K562 (cell line): ENCODE measurements around the gene PRICKLE3. TPM values are rescaled to one million over a fixed set of nuclear protein-coding genes. Genes with fewer than 3 reads are reported as not detected.

ENCODE experiments used
- C11orf30 ChIP-seq: fragments of 450-650 bp; IDR thresholded peaks from 2 replicates; pipeline ENCODE4 v1.6.1; 2016; ENCODE audit warnings: low read depth, mild to moderate bottlenecking
- CBX5 ChIP-seq: IDR thresholded peaks from 2 replicates; pipeline ENCODE4 v1.6.1; 2014; ENCODE audit warnings: low read depth, borderline replicate concordance
- CEBPB ChIP-seq: fragments of 450-650 bp; IDR thresholded peaks from 2 replicates; pipeline ENCODE4 v1.6.1; 2016; ENCODE audit warnings: missing genetic modification characterization, missing compliant biosample characterization
- DMBX1 ChIP-seq: fragments of 250-450 bp; sonication (Bioruptor Pico); IDR thresholded peaks from 2 replicates; pipeline ENCODE4 v1.8.0; 2022; ENCODE audit warnings: inconsistent platforms, mild to moderate bottlenecking, moderate library complexity, borderline replicate concordance
- HDAC6 ChIP-seq: IDR thresholded peaks from 2 replicates; pipeline ENCODE4 v1.6.1; 2012; ENCODE audit warnings: low read depth, mild to moderate bottlenecking, control low read depth, inconsistent platforms, low read length, moderate library complexity
- HMGXB4 ChIP-seq: sonication (generic); formaldehyde crosslinking; IDR thresholded peaks from 2 replicates; pipeline ENCODE4 v1.8.1; 2023; ENCODE audit warnings: mild to moderate bottlenecking, missing genetic modification reagents
- MTA2 ChIP-seq: fragments of 450-650 bp; IDR thresholded peaks from 2 replicates; pipeline ENCODE4 v1.6.1; 2016; ENCODE audit warnings: low read depth
- NBN ChIP-seq: fragments of 450-650 bp; IDR thresholded peaks from 2 replicates; pipeline ENCODE4 v1.6.1; 2016; ENCODE audit warnings: low read depth, mild to moderate bottlenecking
- POLR3A ChIP-seq: IDR thresholded peaks from 2 replicates; pipeline ENCODE4 v1.6.1; 2011; ENCODE audit warnings: borderline replicate concordance, mild to moderate bottlenecking, moderate library complexity; ENCODE audit not compliant: insufficient read length, insufficient read depth; ENCODE audit errors: extremely low read depth
- TAF9B ChIP-seq: fragments of 450-650 bp; IDR thresholded peaks from 2 replicates; pipeline ENCODE4 v1.6.1; 2018; ENCODE audit warnings: mild to moderate bottlenecking; ENCODE audit not compliant: partially characterized antibody
- ZNF311 ChIP-seq: fragments of 250-450 bp; sonication (Bioruptor Pico); IDR thresholded peaks from 2 replicates; pipeline ENCODE4 v1.4.0; 2020; ENCODE audit warnings: mild to moderate bottlenecking, moderate library complexity
- ZNF551 ChIP-seq: fragments of 250-450 bp; sonication (Bioruptor Pico); IDR thresholded peaks from 2 replicates; pipeline ENCODE4 v1.5.0; 2021; ENCODE audit warnings: mild to moderate bottlenecking, moderate library complexity
- ZNF589 ChIP-seq: fragments of 200-800 bp; sonication (Bioruptor generic); IDR thresholded peaks from 2 replicates; pipeline ENCODE4 v1.6.1; 2016; ENCODE audit warnings: low read depth, missing genetic modification characterization, missing compliant biosample characterization
- ZNF644 ChIP-seq: fragments of 200-800 bp; sonication (Bioruptor generic); IDR thresholded peaks from 2 replicates; pipeline ENCODE4 v1.6.1; 2016; ENCODE audit warnings: low read depth, missing genetic modification characterization, missing compliant biosample characterization
- polyA plus RNA-seq, 8 experiments: library from polyadenylated mRNA; depleted of rRNA in 4 of 8; stranded (reverse) in 5 of 8; unstranded in 3 of 8; fragments of >200 nt; fragmentation: Nextera tagmentation in 2 of 8; fragmentation: Illumina TruSeq in 1 of 8; extraction: Ambion mirVana in 2 of 8; extraction: Trizol in 1 of 8; gene quantifications; 2 replicates each; pipeline versions ENCODE4 v1.2.1 to v1.2.3, GENCODE V29; 2011 to 2014; ENCODE audit warnings: inconsistent platforms in 1 of 8, missing spikeins in 1 of 8
- total RNA-seq, 7 experiments: library from RNA; depleted of rRNA in 6 of 7; stranded (reverse); fragments of >200 nt in 6 of 7; fragmentation: Illumina TruSeq in 2 of 7; extraction: Trizol in 2 of 7; gene quantifications; 2 replicates each; pipeline versions ENCODE4 v1.2.1 to v1.2.3, GENCODE V29; 2011 to 2021; ENCODE audit warnings: low replicate concordance in 1 of 7
- TF ChIP-seq, protein P1 (sequence below): sonication (generic); formaldehyde crosslinking; IDR thresholded peaks from 2 replicates; pipeline ENCODE4 v1.8.0; 2022; ENCODE audit warnings: mild to moderate bottlenecking, missing genetic modification reagents
- TF ChIP-seq, protein P2 (sequence below): fragments of 450-650 bp; conservative IDR thresholded peaks from 2 replicates; pipeline ENCODE4 v1.6.1; 2016; ENCODE audit warnings: missing genetic modification characterization, low read depth, mild to moderate bottlenecking, control low read depth, missing compliant biosample characterization
- TF ChIP-seq, protein P3 (sequence below): sonication (generic); formaldehyde crosslinking; IDR thresholded peaks from 2 replicates; pipeline ENCODE4 v1.8.0; 2023; ENCODE audit warnings: mild to moderate bottlenecking, missing genetic modification reagents
- TF ChIP-seq, protein P4 (sequence below): sonication (generic); formaldehyde crosslinking; IDR thresholded peaks from 2 replicates; pipeline ENCODE4 v1.8.0; 2022; ENCODE audit warnings: mild to moderate bottlenecking, missing genetic modification reagents, borderline replicate concordance

Gene PRICKLE3
- total and polyA plus RNA-seq, 9 of the 15 experiments (the other 6 are each of a cell fraction or from before 2014, with no cell fraction given): 1.1 to 44.3 (median 14.0) TPM

DNA sequence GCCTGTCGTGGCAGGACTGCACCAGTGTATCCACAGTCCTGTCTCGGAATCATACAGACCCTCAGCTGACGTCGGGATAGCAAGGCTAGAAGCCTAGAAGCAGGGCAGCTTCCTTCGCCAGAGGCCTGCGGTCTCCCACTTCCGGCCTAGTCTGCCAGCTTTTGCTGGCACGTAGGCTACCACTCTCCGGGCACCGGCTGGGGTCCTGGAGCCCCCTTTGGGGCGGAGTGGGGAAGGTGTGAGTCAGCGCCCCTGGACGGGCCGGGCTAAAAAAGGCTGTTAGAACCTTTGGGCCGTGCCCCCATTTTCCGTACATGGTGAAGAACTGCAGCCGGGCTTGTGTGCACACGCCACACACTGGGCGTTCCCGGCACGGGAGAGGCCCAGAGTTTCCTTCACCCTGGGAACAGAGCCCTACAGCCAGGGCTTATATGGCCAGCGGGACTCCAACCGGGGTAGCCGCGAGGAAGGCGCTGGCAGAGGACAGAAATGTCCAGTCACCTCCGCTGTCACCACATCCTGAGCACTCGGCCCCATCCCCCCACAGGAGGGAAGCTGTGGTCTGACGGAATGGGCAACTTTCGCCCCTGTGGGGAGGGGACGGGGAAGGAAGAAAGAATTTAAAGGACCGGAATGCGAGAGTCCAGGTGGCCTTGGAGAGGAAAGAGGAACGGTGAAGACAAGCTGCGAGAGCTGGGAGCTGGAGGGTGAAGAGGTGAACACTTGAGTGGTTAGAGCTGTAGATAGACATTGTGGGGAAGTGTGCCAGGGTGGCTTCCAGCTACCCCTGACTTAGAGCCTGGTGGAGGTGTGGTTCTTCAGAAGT, 19.0 kb downstream of the PRICKLE3 start (continued):
- TF ChIP-seq HDAC6 (no peak), NBN (peak; percentile 77), HMGXB4 (CRISPR knock-in tag) (no peak), CBX5 (no peak), CEBPB (tag) (no peak), TAF9B (no peak), MTA2 (no peak), C11orf30 (peak; percentile 80), ZNF551 (CRISPR knock-in tag) (no peak), ZNF311 (CRISPR knock-in tag) (no peak), POLR3A (no peak), DMBX1 (CRISPR knock-in tag) (peak; percentile 38; the same call in 1 of the 2 replicates), ZNF644 (no peak), ZNF589 (peak; percentile 71; the same call in 1 of the 2 replicates)
- TF ChIP-seq, protein P1, sequence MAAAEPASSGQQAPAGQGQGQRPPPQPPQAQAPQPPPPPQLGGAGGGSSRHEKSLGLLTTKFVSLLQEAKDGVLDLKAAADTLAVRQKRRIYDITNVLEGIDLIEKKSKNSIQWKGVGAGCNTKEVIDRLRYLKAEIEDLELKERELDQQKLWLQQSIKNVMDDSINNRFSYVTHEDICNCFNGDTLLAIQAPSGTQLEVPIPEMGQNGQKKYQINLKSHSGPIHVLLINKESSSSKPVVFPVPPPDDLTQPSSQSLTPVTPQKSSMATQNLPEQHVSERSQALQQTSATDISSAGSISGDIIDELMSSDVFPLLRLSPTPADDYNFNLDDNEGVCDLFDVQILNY: no peak
- TF ChIP-seq, protein P2, sequence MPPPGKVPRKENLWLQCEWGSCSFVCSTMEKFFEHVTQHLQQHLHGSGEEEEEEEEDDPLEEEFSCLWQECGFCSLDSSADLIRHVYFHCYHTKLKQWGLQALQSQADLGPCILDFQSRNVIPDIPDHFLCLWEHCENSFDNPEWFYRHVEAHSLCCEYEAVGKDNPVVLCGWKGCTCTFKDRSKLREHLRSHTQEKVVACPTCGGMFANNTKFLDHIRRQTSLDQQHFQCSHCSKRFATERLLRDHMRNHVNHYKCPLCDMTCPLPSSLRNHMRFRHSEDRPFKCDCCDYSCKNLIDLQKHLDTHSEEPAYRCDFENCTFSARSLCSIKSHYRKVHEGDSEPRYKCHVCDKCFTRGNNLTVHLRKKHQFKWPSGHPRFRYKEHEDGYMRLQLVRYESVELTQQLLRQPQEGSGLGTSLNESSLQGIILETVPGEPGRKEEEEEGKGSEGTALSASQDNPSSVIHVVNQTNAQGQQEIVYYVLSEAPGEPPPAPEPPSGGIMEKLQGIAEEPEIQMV (tag): no peak
- TF ChIP-seq, protein P3, sequence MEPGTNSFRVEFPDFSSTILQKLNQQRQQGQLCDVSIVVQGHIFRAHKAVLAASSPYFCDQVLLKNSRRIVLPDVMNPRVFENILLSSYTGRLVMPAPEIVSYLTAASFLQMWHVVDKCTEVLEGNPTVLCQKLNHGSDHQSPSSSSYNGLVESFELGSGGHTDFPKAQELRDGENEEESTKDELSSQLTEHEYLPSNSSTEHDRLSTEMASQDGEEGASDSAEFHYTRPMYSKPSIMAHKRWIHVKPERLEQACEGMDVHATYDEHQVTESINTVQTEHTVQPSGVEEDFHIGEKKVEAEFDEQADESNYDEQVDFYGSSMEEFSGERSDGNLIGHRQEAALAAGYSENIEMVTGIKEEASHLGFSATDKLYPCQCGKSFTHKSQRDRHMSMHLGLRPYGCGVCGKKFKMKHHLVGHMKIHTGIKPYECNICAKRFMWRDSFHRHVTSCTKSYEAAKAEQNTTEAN: no peak
- TF ChIP-seq, protein P4, sequence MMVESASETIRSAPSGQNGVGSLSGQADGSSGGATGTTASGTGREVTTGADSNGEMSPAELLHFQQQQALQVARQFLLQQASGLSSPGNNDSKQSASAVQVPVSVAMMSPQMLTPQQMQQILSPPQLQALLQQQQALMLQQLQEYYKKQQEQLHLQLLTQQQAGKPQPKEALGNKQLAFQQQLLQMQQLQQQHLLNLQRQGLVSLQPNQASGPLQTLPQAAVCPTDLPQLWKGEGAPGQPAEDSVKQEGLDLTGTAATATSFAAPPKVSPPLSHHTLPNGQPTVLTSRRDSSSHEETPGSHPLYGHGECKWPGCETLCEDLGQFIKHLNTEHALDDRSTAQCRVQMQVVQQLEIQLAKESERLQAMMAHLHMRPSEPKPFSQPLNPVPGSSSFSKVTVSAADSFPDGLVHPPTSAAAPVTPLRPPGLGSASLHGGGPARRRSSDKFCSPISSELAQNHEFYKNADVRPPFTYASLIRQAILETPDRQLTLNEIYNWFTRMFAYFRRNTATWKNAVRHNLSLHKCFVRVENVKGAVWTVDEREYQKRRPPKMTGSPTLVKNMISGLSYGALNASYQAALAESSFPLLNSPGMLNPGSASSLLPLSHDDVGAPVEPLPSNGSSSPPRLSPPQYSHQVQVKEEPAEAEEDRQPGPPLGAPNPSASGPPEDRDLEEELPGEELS (CRISPR knock-in tag): no peak
